ENCODE results near the gene WDPCP.
"Not testable (repeated sequence)": the region's sequence is repeated elsewhere in the genome, so short reads cannot be mapped to it uniquely, and the experiment has no call there.

Gene WDPCP

GRCh38 chr2:63589148-63589958 lies 1.1 kb upstream of the WDPCP start:
- TF ChIP-seq TAF1 (IDR thresholded peaks at IDR 0.05; ENCODE audit: borderline replicate concordance, low read depth, low read length) (no peak), POLR2AphosphoS5 (IDR thresholded peaks at IDR 0.05; ENCODE audit: low read depth, low read length) (no peak), POLR2A (IDR thresholded peaks at IDR 0.05; ENCODE audit: low read depth, low read length) (no peak)
- DNase-seq (ENCODE audit: insufficient read length) (no peak), FAIRE-seq (peak; percentile 44)

GRCh38 chr2:63587814-63588384 lies 378 bp downstream of the WDPCP start:
- FAIRE-seq (no peak), DNase-seq (ENCODE audit: insufficient read length) (no peak)
- TF ChIP-seq POLR2AphosphoS5 (IDR thresholded peaks at IDR 0.05; ENCODE audit: low read depth, low read length) (no peak), POLR2A (IDR thresholded peaks at IDR 0.05; ENCODE audit: low read depth, low read length) (no peak), TAF1 (IDR thresholded peaks at IDR 0.05; ENCODE audit: borderline replicate concordance, low read depth, low read length) (no peak)

GRCh38 chr2:63582873-63583272 lies 5.4 kb downstream of the WDPCP start:
- DNase-seq (ENCODE audit: insufficient read length), result no peak
- no peak for FAIRE-seq
- no peak for TF ChIP-seq POLR2A (IDR thresholded peaks at IDR 0.05; ENCODE audit: low read depth, low read length)
- no peak for TF ChIP-seq TAF1 (IDR thresholded peaks at IDR 0.05; ENCODE audit: borderline replicate concordance, low read depth, low read length)
- no peak for TF ChIP-seq POLR2AphosphoS5 (IDR thresholded peaks at IDR 0.05; ENCODE audit: low read depth, low read length)

GRCh38 chr2:63581298-63581961 lies 6.8 kb downstream of the WDPCP start:
- TF ChIP-seq TAF1 (IDR thresholded peaks at IDR 0.05; ENCODE audit: borderline replicate concordance, low read depth, low read length) (no peak), POLR2AphosphoS5 (IDR thresholded peaks at IDR 0.05; ENCODE audit: low read depth, low read length) (no peak), POLR2A (IDR thresholded peaks at IDR 0.05; ENCODE audit: low read depth, low read length) (no peak)
- DNase-seq (ENCODE audit: insufficient read length), result no peak
- no peak for FAIRE-seq

- TF ChIP-seq POLR2A (IDR thresholded peaks at IDR 0.05; ENCODE audit: low read depth, low read length) (no peak), TAF1 (IDR thresholded peaks at IDR 0.05; ENCODE audit: borderline replicate concordance, low read depth, low read length) (no peak), POLR2AphosphoS5 (IDR thresholded peaks at IDR 0.05; ENCODE audit: low read depth, low read length) (no peak)
- DNase-seq (ENCODE audit: insufficient read length) (no peak), FAIRE-seq (no peak)
Observed at GRCh38 chr2:63580651-63581297, 7.5 kb downstream of the WDPCP start.

- DNase-seq (ENCODE audit: insufficient read length), result no peak
- TF ChIP-seq TAF1 (IDR thresholded peaks at IDR 0.05; ENCODE audit: borderline replicate concordance, low read depth, low read length) (no peak), POLR2A (IDR thresholded peaks at IDR 0.05; ENCODE audit: low read depth, low read length) (no peak), POLR2AphosphoS5 (IDR thresholded peaks at IDR 0.05; ENCODE audit: low read depth, low read length) (no peak)
- FAIRE-seq, result no peak
Observed at GRCh38 chr2:63578767-63579166, 9.5 kb downstream of the WDPCP start.

- no peak for DNase-seq (ENCODE audit: insufficient read length)
- TF ChIP-seq POLR2A (IDR thresholded peaks at IDR 0.05; ENCODE audit: low read depth, low read length) (no peak), POLR2AphosphoS5 (IDR thresholded peaks at IDR 0.05; ENCODE audit: low read depth, low read length) (no peak), TAF1 (IDR thresholded peaks at IDR 0.05; ENCODE audit: borderline replicate concordance, low read depth, low read length) (no peak)
- no peak for FAIRE-seq
Observed at GRCh38 chr2:63576546-63576945, 11.7 kb downstream of the WDPCP start.

- not testable (repeated sequence) for FAIRE-seq; DNase-seq (ENCODE audit: insufficient read length)
Observed at GRCh38 chr2:63573726-63574345, 14.4 kb downstream of the WDPCP start.

GRCh38 chr2:63573026-63573425 lies 15.3 kb downstream of the WDPCP start:
- FAIRE-seq; DNase-seq (ENCODE audit: insufficient read length): not testable (repeated sequence)

- TF ChIP-seq POLR2AphosphoS5 (IDR thresholded peaks at IDR 0.05; ENCODE audit: low read depth, low read length), result no peak
- no peak for TF ChIP-seq POLR2A (IDR thresholded peaks at IDR 0.05; ENCODE audit: low read depth, low read length)
- no peak for TF ChIP-seq TAF1 (IDR thresholded peaks at IDR 0.05; ENCODE audit: borderline replicate concordance, low read depth, low read length)
- no peak for DNase-seq (ENCODE audit: insufficient read length)
- FAIRE-seq, result no peak
Observed at GRCh38 chr2:63572001-63572400, 16.3 kb downstream of the WDPCP start.

GRCh38 chr2:63571291-63571690 lies 17.0 kb downstream of the WDPCP start:
- DNase-seq (ENCODE audit: insufficient read length), result no peak
- TF ChIP-seq POLR2AphosphoS5 (IDR thresholded peaks at IDR 0.05; ENCODE audit: low read depth, low read length) (no peak), POLR2A (IDR thresholded peaks at IDR 0.05; ENCODE audit: low read depth, low read length) (no peak), TAF1 (IDR thresholded peaks at IDR 0.05; ENCODE audit: borderline replicate concordance, low read depth, low read length) (no peak)
- FAIRE-seq, result no peak
